HS-5 (cell line): ENCODE data around the gene GNGT2.
"Not testable (repeated sequence)": the region's sequence is repeated elsewhere in the genome, so short reads cannot be mapped to it uniquely, and the experiment has no call there.

Source experiments
- DNase-seq: peaks from one replicate; pipeline ENCODE4 v3.0.0-alpha.2; 2012; ENCODE audit warnings: low read depth

Gene GNGT2

DNA sequence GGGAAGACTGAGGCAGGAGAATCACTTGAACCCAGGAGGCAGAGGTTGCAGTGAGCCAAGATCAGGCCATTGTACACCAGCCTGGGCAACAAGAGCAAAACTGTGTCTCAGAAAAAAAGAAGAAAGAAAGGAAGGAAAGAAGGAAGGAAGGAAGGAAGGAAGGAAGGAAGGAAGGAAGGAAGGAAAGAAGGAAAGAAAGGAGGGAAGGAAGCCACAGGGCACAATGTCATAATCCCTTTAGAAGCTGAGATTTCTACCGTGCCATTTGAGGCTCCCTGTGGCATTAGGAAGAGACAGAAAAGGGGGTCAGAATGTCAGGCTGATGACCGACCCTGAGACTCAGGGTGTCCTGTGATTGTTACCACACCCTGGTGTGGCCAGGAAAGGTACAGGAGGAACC is 6.6 kb downstream of the GNGT2 start:
- no peak for DNase-seq

- no peak for DNase-seq
These were observed 8.9 kb downstream of the GNGT2 start for GRCh38 chr17:49201481-49201927.

DNA sequence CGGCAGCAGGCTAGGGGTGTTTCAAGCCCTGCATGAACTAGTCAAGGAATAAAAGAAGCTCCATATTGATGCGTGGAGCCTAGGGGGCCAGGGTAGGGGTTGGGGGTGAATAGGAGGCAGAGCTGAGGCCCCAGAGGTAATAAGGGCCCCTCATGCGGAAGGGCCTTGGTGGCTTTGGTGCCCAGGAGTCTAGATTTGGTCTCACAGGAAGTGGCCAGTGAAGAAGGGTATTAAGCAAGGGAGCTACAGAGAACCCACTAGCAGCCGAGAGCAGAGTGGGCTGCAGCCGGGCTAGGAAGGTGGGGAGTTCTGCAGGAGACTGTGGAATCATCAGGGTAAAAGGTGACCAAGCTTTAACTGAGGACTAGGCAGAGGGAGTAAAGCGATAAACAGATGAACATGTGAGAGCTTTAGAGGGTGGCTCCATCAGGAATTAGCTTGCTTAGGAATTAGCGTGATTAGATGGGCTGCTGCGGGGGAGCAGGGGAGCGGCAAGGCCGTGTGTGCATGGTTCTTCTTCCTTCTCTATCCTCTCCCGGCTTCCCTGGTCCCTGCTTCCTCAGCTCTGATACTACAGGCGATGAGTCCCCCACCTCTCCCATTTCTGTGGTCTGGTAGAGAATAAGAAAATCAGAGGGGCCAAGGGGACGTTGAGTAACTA is 9.8 kb downstream of the GNGT2 start:
- DNase-seq = no peak

DNA sequence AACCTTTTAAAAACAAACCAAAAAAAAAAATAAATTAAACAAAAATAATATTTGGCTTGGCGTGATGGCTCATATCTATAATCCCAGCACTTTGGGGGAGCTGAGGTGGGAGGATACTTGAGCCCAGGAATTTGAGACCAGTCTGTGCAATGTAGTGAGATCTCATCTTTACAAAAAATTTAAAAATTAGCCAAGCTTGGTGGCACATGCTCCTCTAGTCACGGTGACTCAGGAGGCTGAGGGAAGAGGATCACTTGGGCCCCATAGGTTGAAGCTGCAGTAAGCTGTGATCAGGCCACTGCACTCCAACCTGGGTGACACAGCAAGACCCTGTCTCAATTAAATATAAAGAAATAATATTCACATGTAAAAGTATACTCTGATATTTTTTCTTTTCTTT is 12.2 kb downstream of the GNGT2 start:
- DNase-seq = no peak

DNA sequence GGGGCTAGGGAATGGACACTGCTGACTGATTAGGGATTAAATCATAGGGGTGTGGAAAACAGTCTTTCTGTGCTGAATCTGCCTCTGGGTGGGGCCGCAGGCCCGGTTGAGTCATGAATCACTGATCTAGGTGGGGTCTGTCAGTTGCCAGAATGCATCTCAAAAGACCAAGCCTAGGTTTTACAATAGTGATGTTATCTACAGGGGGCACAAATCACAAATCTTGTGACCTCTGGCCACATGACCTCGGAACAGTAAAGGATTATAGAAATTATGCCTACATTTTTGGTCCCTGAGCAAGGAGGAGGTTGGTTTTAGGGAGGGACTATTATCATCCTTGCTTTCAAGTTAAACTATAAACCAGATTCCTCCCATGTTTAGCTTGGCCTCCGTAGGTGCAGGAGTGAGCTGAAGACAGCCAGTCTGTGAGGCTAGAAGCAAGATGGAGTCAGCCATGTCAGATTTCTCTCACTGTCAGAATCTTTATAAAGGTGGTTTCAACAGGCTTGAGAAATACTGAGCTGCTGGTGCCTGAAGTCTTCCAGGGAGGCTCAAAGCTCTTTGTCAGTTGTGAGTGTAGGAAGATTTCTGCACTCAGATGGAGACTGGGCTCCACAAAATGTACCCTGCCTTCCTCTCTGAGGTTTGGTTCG is 12.9 kb downstream of the GNGT2 start:
- no peak for DNase-seq

- no peak for DNase-seq
These were observed 13.9 kb downstream of the GNGT2 start for GRCh38 chr17:49196520-49196919.

DNA sequence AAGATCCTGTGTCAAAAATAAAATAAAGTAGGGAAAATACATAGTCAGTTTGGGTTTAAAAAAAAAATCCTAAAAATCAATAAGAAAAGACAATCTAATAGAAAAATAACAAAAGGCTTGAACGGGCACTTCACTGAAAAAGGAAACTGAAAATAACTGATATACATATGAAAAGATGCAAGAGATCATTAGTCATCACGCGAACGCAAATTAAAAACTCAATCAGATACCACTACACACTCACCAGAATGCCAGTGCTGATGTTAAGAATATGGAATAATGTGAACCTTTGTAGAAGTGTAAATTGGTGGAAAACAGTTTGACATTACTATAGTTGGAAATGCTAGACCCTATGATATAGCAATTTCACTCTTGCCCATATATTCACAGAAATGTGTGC is 14.6 kb downstream of the GNGT2 start:
- DNase-seq = no peak

DNA sequence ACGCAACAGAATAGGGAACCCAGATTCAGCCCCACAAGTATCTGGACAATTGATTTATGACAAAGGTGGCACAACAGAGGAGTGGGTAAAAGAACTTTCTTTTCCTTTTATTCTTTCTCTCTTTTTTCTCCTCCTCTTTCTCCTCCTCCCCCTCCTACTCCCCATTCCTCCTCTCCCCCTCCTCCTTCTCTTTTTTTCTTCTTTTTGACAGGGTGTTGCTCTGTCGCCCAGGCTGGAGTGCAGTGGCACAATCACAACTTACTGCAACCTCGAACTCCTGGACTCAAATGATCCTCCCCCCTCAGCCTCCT is 16.1 kb downstream of the GNGT2 start:
- no peak for DNase-seq

GRCh38 chr17:49193513-49194296 is 16.7 kb downstream of the GNGT2 start:
- no peak for DNase-seq

DNA sequence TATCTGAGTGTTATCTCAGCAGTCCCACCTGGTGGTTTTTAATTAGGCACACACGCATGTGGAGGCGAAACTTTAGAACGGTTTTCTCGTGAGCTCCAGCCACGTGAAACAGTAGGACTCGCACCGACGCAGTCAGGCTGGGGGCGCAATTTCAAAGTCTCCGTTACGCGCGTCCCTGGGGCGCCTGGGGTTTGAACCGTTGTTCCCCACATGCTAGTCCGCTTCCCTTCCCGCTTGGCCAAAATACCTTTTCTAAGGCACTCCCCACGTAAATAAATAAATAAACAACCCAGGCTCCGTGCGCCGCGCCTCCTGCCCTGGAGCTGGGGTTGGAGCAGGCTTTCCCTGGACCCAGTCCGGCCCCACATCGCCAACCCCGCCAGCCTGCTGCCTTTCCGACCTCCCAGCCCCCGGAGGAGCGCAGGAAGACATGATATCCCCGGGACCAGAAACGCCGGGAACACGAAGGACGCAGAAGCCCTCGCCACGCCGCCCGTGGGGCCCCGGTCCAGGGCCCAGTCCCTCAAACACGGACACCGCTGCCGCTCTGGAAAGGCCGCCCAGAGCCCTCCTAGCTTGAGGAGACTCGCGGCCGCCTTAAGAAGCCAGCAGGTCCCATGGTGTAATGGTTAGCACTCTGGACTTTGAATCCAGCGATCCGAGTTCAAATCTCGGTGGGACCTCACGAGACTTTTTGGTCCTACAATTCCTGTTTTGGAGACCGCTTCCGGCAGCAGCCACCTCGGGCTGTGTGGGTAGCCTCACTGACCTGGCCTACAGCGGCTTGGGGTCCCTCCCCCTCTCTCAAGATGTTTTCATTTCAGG is 18.2 kb downstream of the GNGT2 start:
- peak; percentile 80 for DNase-seq

DNA sequence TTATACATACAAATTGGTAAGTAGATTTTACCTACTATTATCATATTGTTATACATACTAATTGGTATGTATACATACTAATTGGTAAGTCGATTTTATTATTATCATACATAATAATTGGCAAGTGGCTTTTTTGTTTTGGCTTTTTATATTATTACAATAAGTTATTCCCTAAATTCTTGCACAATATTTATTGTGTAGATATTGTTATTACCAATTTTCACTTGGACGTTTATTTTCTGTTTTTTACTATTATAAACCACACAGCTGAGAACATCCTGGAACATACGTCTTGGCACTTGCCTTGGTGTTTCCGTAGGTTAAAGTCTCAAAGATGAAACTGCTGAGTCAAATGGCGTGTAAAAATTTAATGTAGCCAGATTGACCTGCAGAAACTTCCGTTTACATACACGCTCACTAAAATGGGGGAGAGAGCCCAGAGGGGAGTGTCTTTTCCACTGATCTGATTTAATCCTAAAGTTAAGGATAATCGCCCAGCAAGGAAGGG is 18.9 kb downstream of the GNGT2 start:
- no peak for DNase-seq

- DNase-seq = no peak
These were observed 19.4 kb downstream of the GNGT2 start for GRCh38 chr17:49190932-49191331.

- DNase-seq = no peak
These were observed 23.1 kb downstream of the GNGT2 start for GRCh38 chr17:49187301-49187700.

DNA sequence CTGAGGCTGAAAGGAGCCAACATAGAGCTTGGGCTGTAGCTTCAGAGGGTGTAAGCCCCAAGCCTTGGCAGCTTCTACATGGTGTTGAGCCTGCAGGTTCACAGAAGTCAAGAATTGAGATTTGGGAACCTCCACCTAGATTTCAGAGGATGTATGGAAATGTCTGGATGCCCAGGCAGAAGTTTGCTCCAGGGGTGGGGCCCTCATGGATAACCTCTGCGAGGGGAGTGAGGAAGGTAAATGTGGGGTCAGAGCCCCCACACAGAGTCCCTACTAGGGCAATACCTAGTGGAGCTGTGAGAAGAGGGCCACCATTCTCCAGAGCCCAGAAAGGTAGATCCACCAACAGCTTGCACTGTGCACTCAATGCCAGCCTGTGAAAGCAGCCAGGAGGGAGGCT is 25.0 kb downstream of the GNGT2 start:
- not testable (repeated sequence) for DNase-seq

- not testable (repeated sequence) for DNase-seq
These were observed 25.9 kb downstream of the GNGT2 start for GRCh38 chr17:49184522-49184921.

GRCh38 chr17:49183801-49184200 is 26.6 kb downstream of the GNGT2 start:
- DNase-seq = no peak

GRCh38 chr17:49183341-49183740 is 27.0 kb downstream of the GNGT2 start:
- no peak for DNase-seq

GRCh38 chr17:49180998-49181635 is 29.3 kb downstream of the GNGT2 start:
- DNase-seq = no peak

DNA sequence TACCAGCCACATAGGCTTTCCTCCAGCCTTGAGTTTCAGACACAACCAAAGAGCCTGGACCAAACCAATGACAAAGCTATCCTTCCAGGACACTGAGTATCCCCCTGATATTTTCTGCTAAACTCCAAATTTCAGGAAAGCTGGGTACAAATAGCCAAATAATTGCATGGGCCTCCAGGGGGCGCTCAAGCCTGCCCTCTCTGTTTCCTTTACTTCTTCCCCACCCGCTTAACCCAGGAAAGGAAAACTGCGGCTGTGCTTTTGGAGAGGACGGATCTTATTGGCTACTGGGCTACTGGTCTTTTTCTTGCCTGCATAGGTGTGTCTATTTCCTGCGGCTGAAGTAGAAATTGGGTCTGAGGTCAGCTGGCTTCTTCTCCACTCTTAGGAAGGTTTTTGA is 30.1 kb downstream of the GNGT2 start:
- DNase-seq = no peak

- DNase-seq = not testable (repeated sequence)
These were observed 34.4 kb downstream of the GNGT2 start for GRCh38 chr17:49175978-49176377.

DNA sequence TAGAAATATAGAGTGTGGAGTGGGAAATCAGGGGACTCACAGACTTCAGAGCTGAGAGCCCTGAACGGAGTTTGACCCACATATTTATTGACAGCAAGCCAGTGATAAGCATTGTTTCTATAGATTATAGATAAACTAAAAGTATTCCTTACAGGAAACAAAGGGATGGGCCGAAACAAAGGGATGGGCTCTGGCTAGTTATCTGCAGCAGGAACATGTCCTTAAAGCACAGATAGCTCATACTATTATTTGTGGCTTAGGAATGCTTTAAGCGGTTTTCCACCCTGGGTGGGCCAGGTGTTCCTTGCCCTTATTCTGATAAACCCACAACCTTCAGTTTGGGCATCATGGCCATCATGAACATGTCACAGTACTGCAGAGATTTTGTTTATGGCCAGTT is 39.7 kb downstream of the GNGT2 start:
- DNase-seq = not testable (repeated sequence)

- no peak for DNase-seq
These were observed 40.2 kb downstream of the GNGT2 start for GRCh38 chr17:49170216-49170615.
